Tibial artery (tissue), 4 donors: ENCODE results near the gene SMU1.

Source experiments
- DNase-seq, 2 donors: peaks; one replicate each; pipeline ENCODE4 v3.0.0-alpha.2; 2019
- H3K27ac ChIP-seq, 2 donors: fragments of 200-600 bp; sonication (generic) in 1 of 2; 1 replicate in 1 of 2; 2 replicates in 1 of 2; pipeline ENCODE4 v1.5.1; 2018 to 2019; ENCODE audit warnings: mild to moderate bottlenecking in 1 of 2
- H3K27me3 ChIP-seq, 2 donors: fragments of 200-600 bp; sonication (generic) in 1 of 2; one replicate each; pipeline versions ENCODE4 v1.5.1 to v1.6.0; 2016 to 2019
- H3K36me3 ChIP-seq, 3 donors: fragments of 200-600 bp; sonication (generic) in 2 of 3; one replicate each; pipeline ENCODE4 v1.5.1; 2016 to 2019; ENCODE audit warnings: mild to moderate bottlenecking in 2 of 3
- H3K4me1 ChIP-seq, 4 donors: fragments of 200-600 bp; sonication (generic) in 2 of 4; 1 replicate in 3 of 4; 2 replicates in 1 of 4; pipeline ENCODE4 v1.5.1; 2016 to 2019
- H3K4me3 ChIP-seq, 2 donors: fragments of 200-600 bp; sonication (generic) in 1 of 2; 1 replicate in 1 of 2; 2 replicates in 1 of 2; pipeline ENCODE4 v1.5.1; 2018 to 2019; ENCODE audit warnings: mild to moderate bottlenecking in 2 of 2
- H3K9me3 ChIP-seq, 3 donors: fragments of 200-600 bp; sonication (generic) in 1 of 3; one replicate each; pipeline ENCODE4 v1.5.1; 2016 to 2019
- intact Hi-C: fragments of 100-400 bp; cut with DNase I; formaldehyde crosslinking; loops from one replicate; pipeline ENCODE4 v1.15.0; 2023; ENCODE audit warnings: low total_unique reads
- TF ChIP-seq, protein P1 (sequence below), 2 experiments: fragments of 200-600 bp in 1 of 2; fragments of 450-650 bp in 1 of 2; IDR thresholded peaks; one replicate each; pipeline ENCODE4 v1.5.1; 2017 to 2019; ENCODE audit warnings: antibody characterized with exemption in 2 of 2, mild to moderate bottlenecking in 1 of 2, moderate library complexity in 1 of 2

The SMU1 gene

DNA sequence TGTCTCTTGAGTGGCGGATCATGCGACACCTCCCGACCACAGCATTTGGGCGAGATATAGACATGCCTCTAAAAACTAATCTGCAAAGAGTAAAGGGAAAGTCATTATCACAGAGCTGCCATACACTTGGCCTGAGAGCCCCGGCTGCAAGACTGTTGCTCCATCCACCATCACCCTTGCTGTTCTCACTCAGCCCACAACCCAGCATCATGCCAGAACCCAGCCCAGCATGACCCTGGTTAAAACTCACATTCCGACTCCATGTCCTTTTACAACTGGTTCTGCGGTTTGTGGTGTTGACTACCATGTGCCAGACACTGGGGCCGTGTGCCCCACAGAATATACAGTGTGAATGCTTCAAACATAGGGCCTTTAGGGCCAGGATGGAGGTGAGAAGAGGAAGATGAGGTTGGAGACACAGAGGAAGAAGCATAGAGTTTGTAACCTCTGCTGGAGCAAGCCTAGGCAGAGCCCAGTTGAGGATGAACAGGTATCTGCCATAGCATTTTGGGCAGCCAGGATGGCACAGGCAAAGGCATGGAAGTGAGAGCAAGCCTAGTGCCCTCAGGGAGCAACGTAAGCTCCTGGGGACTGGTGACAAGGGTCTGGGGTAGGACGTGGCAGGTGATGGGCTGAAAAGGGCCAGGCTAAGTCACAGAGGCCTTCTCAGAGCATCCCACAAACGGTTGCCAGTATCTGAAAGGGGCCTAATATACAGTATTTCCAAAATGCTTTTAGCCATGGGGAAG is 37.5 kb upstream of the SMU1 start:
- Histone ChIP-seq H3K27me3 (no peaks in the 10 kb centered on the region), H3K36me3 (peaks cover 30 to 88% (median 66%) of the 10 kb centered on the region in 3 donors), H3K9me3 (no peaks in the 10 kb centered on the region), H3K4me3 (no peak overlapping the region), H3K27ac (no peak overlapping the region), H3K4me1 (peaks cover 0 to 18% (median 7%) of the 10 kb centered on the region in 4 donors)
- peak in 1 of 2 donors; percentile 38 for DNase-seq
- TF ChIP-seq, protein P1, sequence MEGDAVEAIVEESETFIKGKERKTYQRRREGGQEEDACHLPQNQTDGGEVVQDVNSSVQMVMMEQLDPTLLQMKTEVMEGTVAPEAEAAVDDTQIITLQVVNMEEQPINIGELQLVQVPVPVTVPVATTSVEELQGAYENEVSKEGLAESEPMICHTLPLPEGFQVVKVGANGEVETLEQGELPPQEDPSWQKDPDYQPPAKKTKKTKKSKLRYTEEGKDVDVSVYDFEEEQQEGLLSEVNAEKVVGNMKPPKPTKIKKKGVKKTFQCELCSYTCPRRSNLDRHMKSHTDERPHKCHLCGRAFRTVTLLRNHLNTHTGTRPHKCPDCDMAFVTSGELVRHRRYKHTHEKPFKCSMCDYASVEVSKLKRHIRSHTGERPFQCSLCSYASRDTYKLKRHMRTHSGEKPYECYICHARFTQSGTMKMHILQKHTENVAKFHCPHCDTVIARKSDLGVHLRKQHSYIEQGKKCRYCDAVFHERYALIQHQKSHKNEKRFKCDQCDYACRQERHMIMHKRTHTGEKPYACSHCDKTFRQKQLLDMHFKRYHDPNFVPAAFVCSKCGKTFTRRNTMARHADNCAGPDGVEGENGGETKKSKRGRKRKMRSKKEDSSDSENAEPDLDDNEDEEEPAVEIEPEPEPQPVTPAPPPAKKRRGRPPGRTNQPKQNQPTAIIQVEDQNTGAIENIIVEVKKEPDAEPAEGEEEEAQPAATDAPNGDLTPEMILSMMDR (IDR thresholded peaks at IDR 0.05) = no peak
- intact Hi-C loops = no loop called here

DNA sequence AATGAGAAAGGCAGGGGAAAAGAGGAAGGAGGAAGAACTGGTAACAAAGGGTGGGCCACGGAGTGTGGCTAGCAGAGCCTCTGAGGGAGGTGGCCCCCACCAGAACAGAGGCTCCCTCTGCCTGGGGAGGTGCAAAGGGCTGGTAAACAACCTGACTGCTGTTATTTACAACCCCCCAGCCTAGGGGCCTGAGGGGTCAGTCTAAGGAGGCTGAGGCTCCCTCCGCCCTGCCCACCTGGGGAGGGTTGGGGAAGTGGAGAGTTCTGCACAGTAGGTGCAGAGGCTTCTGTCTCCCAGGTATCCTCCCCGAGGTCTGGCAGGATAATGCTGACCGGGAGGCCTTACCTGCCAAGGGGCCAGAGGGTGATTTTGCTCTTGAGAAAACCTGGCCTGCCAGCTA is 35.6 kb upstream of the SMU1 start:
- peaks cover 0 to 14% (median 9%) of the 10 kb centered on the region in 4 donors for H3K4me1 ChIP-seq
- no peak overlapping the region for H3K27ac ChIP-seq
- intact Hi-C loops = no loop called here
- no peaks in the 10 kb centered on the region for H3K27me3 ChIP-seq
- no peak for DNase-seq
- no peak overlapping the region for H3K4me3 ChIP-seq
- no peaks in the 10 kb centered on the region for H3K9me3 ChIP-seq
- TF ChIP-seq, protein P1 (IDR thresholded peaks at IDR 0.05) = no peak
- H3K36me3 ChIP-seq = peaks cover 30 to 70% (median 57%) of the 10 kb centered on the region in 3 donors

DNA sequence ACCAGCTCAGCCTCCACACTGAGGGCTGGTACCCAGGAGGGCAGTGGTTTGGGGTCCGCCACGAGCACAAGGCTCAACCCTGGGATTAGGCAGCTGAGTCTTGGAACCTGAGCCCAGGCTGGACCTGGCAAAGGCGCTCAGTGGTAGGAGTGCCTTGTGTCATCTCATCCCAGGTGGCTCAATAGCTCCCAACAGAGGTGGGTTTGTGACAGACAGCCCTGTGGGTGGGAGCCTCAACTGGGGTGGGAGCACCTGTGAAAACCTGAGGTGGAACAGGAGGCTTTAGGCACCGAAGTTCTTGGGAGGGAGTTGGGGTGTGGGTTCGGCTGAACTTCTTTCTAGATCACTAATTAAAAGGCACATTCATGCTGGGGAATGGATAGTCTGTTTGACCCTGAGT is 35.2 kb upstream of the SMU1 start:
- no peak for DNase-seq
- H3K36me3 ChIP-seq = peaks cover 30 to 65% (median 57%) of the 10 kb centered on the region in 3 donors

DNA sequence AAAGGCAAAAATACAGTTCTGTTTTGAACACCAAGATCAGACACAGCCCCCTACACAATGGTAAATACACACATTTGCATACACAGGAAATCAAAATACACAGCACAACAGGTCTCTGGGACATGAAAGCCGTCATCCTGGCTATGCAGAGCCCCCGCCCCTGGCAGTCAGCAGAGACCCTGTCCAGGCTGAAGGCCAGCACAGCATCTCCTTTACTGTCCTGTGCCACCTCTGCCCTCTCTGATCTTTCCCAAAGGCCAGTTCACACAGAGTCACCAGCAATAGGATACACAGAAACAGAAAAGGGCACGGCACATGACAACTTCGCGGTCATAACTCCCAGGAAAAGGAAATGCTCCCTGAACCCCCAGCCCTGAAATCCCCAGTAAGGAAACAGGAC is 34.2 kb upstream of the SMU1 start:
- TF ChIP-seq, protein P1 (IDR thresholded peaks at IDR 0.05) = no peak
- DNase-seq = no peak
- intact Hi-C loops = no loop called here
- Histone ChIP-seq H3K9me3 (no peaks in the 10 kb centered on the region), H3K36me3 (peaks cover 30 to 60% (median 52%) of the 10 kb centered on the region in 3 donors), H3K4me1 (peaks cover 0 to 21% (median 16%) of the 10 kb centered on the region in 4 donors), H3K27ac (no peak overlapping the region), H3K27me3 (no peaks in the 10 kb centered on the region), H3K4me3 (no peak overlapping the region)

More for the DNA sequence above, 35.2 kb upstream of the SMU1 start:
- Histone ChIP-seq H3K27me3 (no peaks in the 10 kb centered on the region), H3K27ac (no peak overlapping the region), H3K9me3 (no peaks in the 10 kb centered on the region), H3K4me1 (peaks cover 0 to 16% (median 11%) of the 10 kb centered on the region in 4 donors), H3K4me3 (no peak overlapping the region)
- intact Hi-C loops = no loop called here
- TF ChIP-seq, protein P1 (IDR thresholded peaks at IDR 0.05) = no peak

DNA sequence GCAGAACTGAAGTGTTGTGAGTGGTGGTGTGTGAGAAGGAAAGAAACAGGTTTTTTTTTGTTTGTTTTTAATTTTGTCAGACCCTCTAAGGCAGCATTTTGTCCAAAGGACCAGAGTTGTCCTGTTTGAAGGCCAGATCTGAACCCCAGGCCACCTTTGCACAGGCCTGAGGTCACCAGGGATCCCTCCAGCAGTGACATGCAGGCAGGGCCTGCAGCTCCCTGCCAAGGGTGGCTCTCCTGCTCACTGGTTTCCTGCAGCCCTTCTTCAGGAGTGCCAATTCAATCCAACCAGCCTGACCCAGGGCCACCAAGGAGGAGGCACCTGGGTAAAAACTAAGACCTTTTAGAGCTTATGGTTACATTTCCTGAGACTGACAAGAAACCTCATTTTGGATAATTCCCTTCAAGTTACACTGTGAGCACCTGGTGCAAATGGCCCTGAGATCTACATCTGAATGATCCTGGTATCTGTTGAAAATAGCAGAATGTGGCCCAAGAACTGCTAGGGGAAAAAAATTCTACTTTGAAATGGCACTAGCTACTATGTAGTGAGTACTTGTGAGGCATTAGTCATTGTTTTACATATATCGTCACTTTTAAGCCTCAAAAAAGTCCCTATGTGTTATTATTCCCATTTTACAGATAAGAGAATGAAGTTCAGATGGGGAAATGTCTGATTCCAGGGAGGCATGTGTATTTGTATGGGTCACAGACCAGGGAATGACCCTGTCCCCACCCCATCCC is 33.5 kb upstream of the SMU1 start:
- intact Hi-C loops = no loop called here
- H3K4me1 ChIP-seq = peaks cover 0 to 21% (median 16%) of the 10 kb centered on the region in 4 donors
- no peaks in the 10 kb centered on the region for H3K9me3 ChIP-seq
- no peak overlapping the region for H3K27ac ChIP-seq
- TF ChIP-seq, protein P1 (IDR thresholded peaks at IDR 0.05) = no peak
- H3K4me3 ChIP-seq = no peak overlapping the region
- H3K27me3 ChIP-seq = no peaks in the 10 kb centered on the region
- H3K36me3 ChIP-seq = peaks cover 28 to 53% (median 45%) of the 10 kb centered on the region in 3 donors
- DNase-seq = no peak
